Stimulated activated CD8-positive, alpha-beta memory T cell treated with anti-CD3 and anti-CD28 coated beads, Interleukin-15, amount 100 ng/mL, for 24 hours (primary cell): ENCODE results near the gene SMCO4.
"Not testable (repeated sequence)": the region's sequence is repeated elsewhere in the genome, so short reads cannot be mapped to it uniquely, and the experiment has no call there.

ENCODE experiments used
- DNase-seq: peaks from one replicate; pipeline ENCODE4 v3.0.0-alpha.2; 2020; ENCODE audit warnings: low read depth

The SMCO4 gene

GRCh38 chr11:93560199-93560932, 17.2 kb upstream of the SMCO4 start:
- DNase-seq, result no peak

GRCh38 chr11:93559681-93560080, 16.5 kb upstream of the SMCO4 start:
- no peak for DNase-seq

GRCh38 chr11:93552874-93553273, 9.7 kb upstream of the SMCO4 start:
- no peak for DNase-seq

- DNase-seq, result no peak
Measured at GRCh38 chr11:93549976-93550375, 6.8 kb upstream of the SMCO4 start.

- DNase-seq, result no peak
Measured at GRCh38 chr11:93548679-93549319, 5.6 kb upstream of the SMCO4 start.

GRCh38 chr11:93547773-93548172, 4.6 kb upstream of the SMCO4 start:
- no peak for DNase-seq

- no peak for DNase-seq
Measured at GRCh38 chr11:93547028-93547427, 3.8 kb upstream of the SMCO4 start.

GRCh38 chr11:93545566-93545965, 2.4 kb upstream of the SMCO4 start:
- no peak for DNase-seq

- DNase-seq, result no peak
Measured at GRCh38 chr11:93542811-93543229, 371 bp downstream of the SMCO4 start.

GRCh38 chr11:93541884-93542810, 1.0 kb downstream of the SMCO4 start:
- DNase-seq, result no peak

- no peak for DNase-seq
Measured at GRCh38 chr11:93540896-93541553, 2.2 kb downstream of the SMCO4 start.

GRCh38 chr11:93540337-93540736, 2.9 kb downstream of the SMCO4 start:
- no peak for DNase-seq

- DNase-seq, result no peak
Measured at GRCh38 chr11:93537767-93538261, 5.4 kb downstream of the SMCO4 start.

- DNase-seq, result no peak
Measured at GRCh38 chr11:93537049-93537448, 6.1 kb downstream of the SMCO4 start.

- no peak for DNase-seq
Measured at GRCh38 chr11:93536101-93536861, 6.9 kb downstream of the SMCO4 start.

- not testable (repeated sequence) for DNase-seq
Measured at GRCh38 chr11:93535578-93535977, 7.6 kb downstream of the SMCO4 start.

GRCh38 chr11:93532806-93533205, 10.4 kb downstream of the SMCO4 start:
- no peak for DNase-seq

GRCh38 chr11:93532281-93532789, 10.9 kb downstream of the SMCO4 start:
- no peak for DNase-seq

GRCh38 chr11:93530468-93530826, 12.7 kb downstream of the SMCO4 start:
- no peak for DNase-seq

GRCh38 chr11:93529707-93530467, 13.3 kb downstream of the SMCO4 start:
- no peak for DNase-seq
